ENCODE measurements around the gene RIN3.

GRCh38 chr14:92517761-92518160 is 4.2 kb downstream of the RIN3 start:
- TF ChIP-seq, protein P1, sequence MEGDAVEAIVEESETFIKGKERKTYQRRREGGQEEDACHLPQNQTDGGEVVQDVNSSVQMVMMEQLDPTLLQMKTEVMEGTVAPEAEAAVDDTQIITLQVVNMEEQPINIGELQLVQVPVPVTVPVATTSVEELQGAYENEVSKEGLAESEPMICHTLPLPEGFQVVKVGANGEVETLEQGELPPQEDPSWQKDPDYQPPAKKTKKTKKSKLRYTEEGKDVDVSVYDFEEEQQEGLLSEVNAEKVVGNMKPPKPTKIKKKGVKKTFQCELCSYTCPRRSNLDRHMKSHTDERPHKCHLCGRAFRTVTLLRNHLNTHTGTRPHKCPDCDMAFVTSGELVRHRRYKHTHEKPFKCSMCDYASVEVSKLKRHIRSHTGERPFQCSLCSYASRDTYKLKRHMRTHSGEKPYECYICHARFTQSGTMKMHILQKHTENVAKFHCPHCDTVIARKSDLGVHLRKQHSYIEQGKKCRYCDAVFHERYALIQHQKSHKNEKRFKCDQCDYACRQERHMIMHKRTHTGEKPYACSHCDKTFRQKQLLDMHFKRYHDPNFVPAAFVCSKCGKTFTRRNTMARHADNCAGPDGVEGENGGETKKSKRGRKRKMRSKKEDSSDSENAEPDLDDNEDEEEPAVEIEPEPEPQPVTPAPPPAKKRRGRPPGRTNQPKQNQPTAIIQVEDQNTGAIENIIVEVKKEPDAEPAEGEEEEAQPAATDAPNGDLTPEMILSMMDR (IDR thresholded peaks at IDR 0.05), result no peak
- TF ChIP-seq POLR2A (IDR thresholded peaks at IDR 0.05), result no peak
